RWPE1 (cell line): ENCODE results near the gene SEPHS2.

ENCODE experiments used
- CTCF ChIA-PET: fragments of 350-600 bp; sonication (Branson Sonifier 250); formaldehyde crosslinking; extraction: SDS; loops from one replicate; lab custom pipeline; 2021; lab: Yijun Ruan, JAX
- POLR2A ChIA-PET: fragments of 400-600 bp; formaldehyde crosslinking; extraction: SDS; loops from one replicate; lab custom pipeline; 2020; ENCODE audit warnings: antibody characterized with exemption; ENCODE audit not compliant: low non-redundant PET; lab: Yijun Ruan, JAX
- DNase-seq: peaks from one replicate; pipeline ENCODE4 v3.0.0; 2012; ENCODE audit warnings: low spot score
- H3K27ac ChIP-seq: fragments of 450-650 bp; 2 replicates; pipeline ENCODE4 v1.5.1; 2017
- CTCF ChIP-seq: fragments of 450-650 bp; conservative IDR thresholded peaks from 2 replicates; pipeline ENCODE4 v1.5.1; 2017; ENCODE audit warnings: low read depth, mild to moderate bottlenecking

Gene SEPHS2

GRCh38 chr16:30445408-30446202 lies at the start of gene SEPHS2:
Gene SEPHS2, minus strand, starts transcription at chr16:30445874. Its CDS starts 147 bp downstream, at chr16:30445727.
- peak; percentile 61 for TF ChIP-seq CTCF
- peak within 1 kb of the TSS; percentile 87 for H3K27ac ChIP-seq
- POLR2A ChIA-PET: interaction anchor here (1.1 kb wide), 1 partner anchor 90 kb away, joined by 4 read pairs; no protein-coding TSS in a partner anchor
- CTCF ChIA-PET: interaction anchor here (0.7 to 0.9 kb wide), 2 partner anchors 183 to 355 kb away, joined by 3 read pairs; no protein-coding TSS in a partner anchor
- peak; percentile 98 for DNase-seq

GRCh38 chr16:30494709-30495108 lies 49.0 kb upstream of the SEPHS2 start:
- ChIA-PET POLR2A (no interaction called here), CTCF (no interaction called here)
- no peak overlapping the region for H3K27ac ChIP-seq
- no peak for TF ChIP-seq CTCF
- no peak for DNase-seq

GRCh38 chr16:30493941-30494488 lies 48.3 kb upstream of the SEPHS2 start:
- no peak for DNase-seq
- no peak for TF ChIP-seq CTCF
- POLR2A ChIA-PET: interaction anchor here (0.7 kb wide), 1 partner anchor 74 kb away, joined by 5 read pairs; no protein-coding TSS in a partner anchor
- H3K27ac ChIP-seq: no peak overlapping the region
- CTCF ChIA-PET: no interaction called here

- no peak for TF ChIP-seq CTCF
- H3K27ac ChIP-seq: peak overlapping the region; percentile 57; the same call in 1 of the 2 replicates
- ChIA-PET CTCF (interaction anchor here (0.6 kb wide), 2 partner anchors 28 to 99 kb away, joined by 3 to 4 read pairs; no protein-coding TSS in a partner anchor), POLR2A (no interaction called here)
- DNase-seq: peak; percentile 61
These were observed 46.2 kb upstream of the SEPHS2 start for GRCh38 chr16:30491744-30492308.

- POLR2A ChIA-PET: no interaction called here
- H3K27ac ChIP-seq: peak overlapping the region; percentile 80; the same call in 1 of the 2 replicates
- CTCF ChIA-PET: interaction anchor here (0.6 to 1.1 kb wide), 2 partner anchors 21 to 44 kb away, joined by 5 to 9 read pairs; no protein-coding TSS in a partner anchor
These were observed 45.6 kb upstream of the SEPHS2 start for GRCh38 chr16:30491229-30491628.

More at GRCh38 chr16:30491229-30491628, 45.6 kb upstream of the SEPHS2 start:
- no peak for TF ChIP-seq CTCF
- no peak for DNase-seq
